GM21737 (cell line): Measurements from ENCODE around the gene SMIM10L1.

Experiments
- ATAC-seq: cut with Tn5 transposase; IDR thresholded peaks from one replicate; pipeline ENCODE4 v1.9.1; 2021; ENCODE audit warnings: mild to moderate bottlenecking, moderate library complexity; ENCODE audit not compliant: unreplicated experiment

The SMIM10L1 gene

GRCh38 chr12:11183011-11183410, 12.0 kb downstream of the SMIM10L1 start:
- no peak for ATAC-seq

DNA sequence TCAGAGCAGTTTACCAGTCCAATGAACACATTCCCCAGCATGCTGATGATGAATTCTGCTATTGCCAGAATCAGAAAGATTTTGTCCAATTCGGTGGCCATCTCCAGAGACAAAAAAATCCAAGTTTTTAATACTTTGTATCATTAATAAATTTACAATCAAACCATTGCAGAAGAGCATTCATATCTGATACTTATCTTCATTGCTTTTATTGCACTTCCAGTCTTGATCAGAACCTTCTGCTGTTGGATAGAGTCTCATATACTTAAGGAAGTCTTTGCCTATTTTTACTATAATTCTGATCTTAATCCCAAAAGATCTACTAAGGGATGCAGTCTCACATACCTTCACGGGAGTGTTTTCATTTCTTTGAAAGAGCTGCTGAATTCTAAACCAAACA, 15.8 kb downstream of the SMIM10L1 start, which contains the start of gene TAS2R42:
TAS2R42 (minus strand) TSS at position 101 of the 400 bp plus-strand sequence; CDS start at position 101, 0 bp downstream.
- no peak for ATAC-seq

GRCh38 chr12:11202811-11203210, 31.8 kb downstream of the SMIM10L1 start:
- ATAC-seq, result no peak

GRCh38 chr12:11204173-11204572, 33.2 kb downstream of the SMIM10L1 start:
- no peak for ATAC-seq

- no peak for ATAC-seq
Observed at GRCh38 chr12:11209113-11209512, 38.1 kb downstream of the SMIM10L1 start.
